Measurements from ENCODE around the gene NTM.

Gene NTM

GRCh38 chr11:131483453-131483852 lies 113.0 kb downstream of the NTM start:
- TF ChIP-seq CTCF (IDR thresholded peaks at IDR 0.05) = no peak
- Histone ChIP-seq H2AFZ (no peak overlapping the region), H3K4me3 (ENCODE audit: low read depth, low read length) (no peak overlapping the region), H3K9ac (no peak overlapping the region), H3K9me3 (ENCODE audit: control insufficient read depth, low read length) (no peaks in the 10 kb centered on the region), H3K4me2 (ENCODE audit: low read length) (no peak overlapping the region), H3K4me1 (peaks cover 9% of the 10 kb centered on the region), H3K27ac (no peak overlapping the region), H3K36me3 (ENCODE audit: control insufficient read depth, insufficient read depth, low read length) (no peaks in the 10 kb centered on the region), H3K27me3 (ENCODE audit: control insufficient read depth, insufficient read depth, low read length) (no peaks in the 10 kb centered on the region), H3K79me2 (no peaks in the 10 kb centered on the region)

- TF ChIP-seq CTCF (IDR thresholded peaks at IDR 0.05) = no peak
- Histone ChIP-seq H3K9ac (no peak overlapping the region), H3K4me1 (peaks cover 12% of the 10 kb centered on the region), H3K79me2 (no peaks in the 10 kb centered on the region), H3K4me3 (ENCODE audit: low read depth, low read length) (no peak overlapping the region), H3K9me3 (ENCODE audit: control insufficient read depth, low read length) (no peaks in the 10 kb centered on the region), H3K27ac (no peak overlapping the region), H3K36me3 (ENCODE audit: control insufficient read depth, insufficient read depth, low read length) (no peaks in the 10 kb centered on the region), H3K27me3 (ENCODE audit: control insufficient read depth, insufficient read depth, low read length) (no peaks in the 10 kb centered on the region), H2AFZ (no peak overlapping the region), H3K4me2 (ENCODE audit: low read length) (no peak overlapping the region)
Observed at GRCh38 chr11:131483877-131484276, 113.5 kb downstream of the NTM start.

GRCh38 chr11:131486100-131486499 lies 115.7 kb downstream of the NTM start:
- no peak overlapping the region for H3K4me3 ChIP-seq (ENCODE audit: low read depth, low read length)
- peak overlapping the region; percentile 29 for H3K27ac ChIP-seq
- no peak overlapping the region for H2AFZ ChIP-seq
- H3K27me3 ChIP-seq (ENCODE audit: control insufficient read depth, insufficient read depth, low read length) = no peaks in the 10 kb centered on the region
- no peaks in the 10 kb centered on the region for H3K36me3 ChIP-seq (ENCODE audit: control insufficient read depth, insufficient read depth, low read length)
- H3K4me1 ChIP-seq = peaks cover 21% of the 10 kb centered on the region
- no peak for TF ChIP-seq CTCF (IDR thresholded peaks at IDR 0.05)
- no peaks in the 10 kb centered on the region for H3K79me2 ChIP-seq
- no peak overlapping the region for H3K9ac ChIP-seq
- no peak overlapping the region for H3K4me2 ChIP-seq (ENCODE audit: low read length)
- no peaks in the 10 kb centered on the region for H3K9me3 ChIP-seq (ENCODE audit: control insufficient read depth, low read length)

- Histone ChIP-seq H3K9ac (no peak overlapping the region), H3K4me2 (ENCODE audit: low read length) (no peak overlapping the region), H3K4me3 (ENCODE audit: low read depth, low read length) (no peak overlapping the region), H3K79me2 (no peaks in the 10 kb centered on the region), H3K27me3 (ENCODE audit: control insufficient read depth, insufficient read depth, low read length) (no peaks in the 10 kb centered on the region), H2AFZ (no peak overlapping the region), H3K9me3 (ENCODE audit: control insufficient read depth, low read length) (no peaks in the 10 kb centered on the region), H3K27ac (no peak overlapping the region), H3K36me3 (ENCODE audit: control insufficient read depth, insufficient read depth, low read length) (no peaks in the 10 kb centered on the region), H3K4me1 (peaks cover 29% of the 10 kb centered on the region)
- TF ChIP-seq CTCF (IDR thresholded peaks at IDR 0.05) = no peak
Observed at GRCh38 chr11:131486937-131487635, 116.7 kb downstream of the NTM start.

GRCh38 chr11:131488238-131488637 lies 117.8 kb downstream of the NTM start:
- Histone ChIP-seq H3K27me3 (ENCODE audit: control insufficient read depth, insufficient read depth, low read length) (no peaks in the 10 kb centered on the region), H3K9me3 (ENCODE audit: control insufficient read depth, low read length) (no peaks in the 10 kb centered on the region), H3K4me2 (ENCODE audit: low read length) (no peak overlapping the region), H3K9ac (no peak overlapping the region), H3K4me3 (ENCODE audit: low read depth, low read length) (no peak overlapping the region), H3K36me3 (ENCODE audit: control insufficient read depth, insufficient read depth, low read length) (no peaks in the 10 kb centered on the region), H3K27ac (no peak overlapping the region), H3K4me1 (peaks cover 33% of the 10 kb centered on the region), H2AFZ (no peak overlapping the region), H3K79me2 (no peaks in the 10 kb centered on the region)
- TF ChIP-seq CTCF (IDR thresholded peaks at IDR 0.05) = no peak

Measured in parathyroid adenoma (tissue), 2 donors.